Left cardiac atrium (tissue), 4 donors: ENCODE measurements around the gene SFRP5. TPM values are rescaled to one million over a fixed set of nuclear protein-coding genes. Genes with fewer than 3 reads are reported as not detected.

Source experiments
- ATAC-seq, 2 donors: fragments of 200-7000 bp; cut with Tn5 transposase; one replicate each; pipeline ENCODE4 v1.9.1; 2020; ENCODE audit warnings: mild to moderate bottlenecking in 2 of 2, moderate library complexity in 2 of 2
- DNase-seq: peaks from one replicate; pipeline ENCODE4 v3.0.0-alpha.2; 2020
- intact Hi-C, 2 donors: fragments of 100-400 bp; cut with DNase I; formaldehyde crosslinking; loops; one replicate each; pipeline versions ENCODE4 v1.14.1 to v1.15.1; 2022 to 2023
- total RNA-seq, 2 donors: library from RNA; stranded (reverse); fragmentation: NEBNext Ultra II Directional; extraction: Animal tissue kit (Norgen Biotek cat#: 25700); gene quantifications; one replicate each; pipeline ENCODE4 v1.2.1, GENCODE V29; 2021
- donor health status: DM: no; HTN: yes; CAD: no.
- donor health status: DM: no; HTN: yes; CAD: no; lungs with severe emphysema.
- donor health status: DM: yes; HTN: yes; CAD: no.
- donor health status: Dilated cardiomyopathy.

Gene SFRP5
- total RNA-seq, 2 donors from 2014 or later, result 38.9 to 83.6 TPM

DNA sequence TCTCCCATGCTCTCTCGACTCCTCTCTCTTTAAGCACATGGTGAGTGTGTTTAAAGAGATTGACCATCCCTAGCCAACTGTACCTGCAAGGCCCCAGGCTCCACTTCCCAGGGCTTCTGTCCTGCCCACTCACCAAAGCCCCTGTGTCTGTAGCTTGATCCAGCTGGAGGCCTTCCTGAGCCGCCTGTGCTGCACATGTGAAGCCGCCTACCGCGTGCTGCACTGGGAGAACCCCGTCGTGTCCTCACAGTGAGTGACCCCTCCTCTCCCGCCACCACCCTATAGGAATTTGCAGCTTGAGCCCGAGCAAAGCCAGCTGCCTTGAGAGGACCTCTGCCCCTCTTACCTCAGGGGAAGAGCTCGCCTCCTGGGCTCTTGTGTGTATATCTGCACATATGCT is 23.7 kb downstream of the SFRP5 start:
- intact Hi-C loops, result no loop called here
- ATAC-seq (no peak), DNase-seq (no peak)

GRCh38 chr10:97747573-97747972 is 24.2 kb downstream of the SFRP5 start:
- DNase-seq (no peak), ATAC-seq (no peak)
- intact Hi-C loops, result no loop called here

DNA sequence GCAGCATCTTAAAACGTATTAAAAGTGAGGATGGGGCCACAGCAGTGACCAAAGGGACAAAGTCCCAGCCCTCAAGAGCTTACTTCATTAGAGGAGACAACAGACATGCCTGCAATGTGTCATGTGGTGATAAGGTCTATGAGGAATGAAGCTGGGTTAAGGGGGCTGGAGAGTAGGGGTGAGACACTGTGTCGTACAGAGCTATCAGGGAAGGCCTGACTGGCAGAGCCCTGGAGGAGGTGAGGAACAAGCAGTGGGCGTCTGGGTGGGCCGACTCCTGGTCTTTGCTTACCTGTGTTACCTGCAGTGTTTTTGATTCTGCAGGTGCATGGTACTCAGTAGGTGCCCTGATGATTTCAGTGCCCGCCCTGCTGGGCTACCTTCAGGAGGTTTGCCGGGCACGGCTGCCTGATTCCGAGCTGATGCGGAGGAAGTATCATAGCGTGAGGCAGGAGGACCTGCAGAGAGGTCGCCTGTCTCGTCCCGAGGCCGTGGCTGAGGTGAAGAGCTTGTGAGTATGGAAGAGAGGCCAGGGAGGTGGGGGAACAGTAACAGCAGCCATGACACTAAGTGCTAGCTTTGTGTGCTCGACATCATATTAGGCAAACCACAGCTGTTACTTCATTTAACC is 27.3 kb downstream of the SFRP5 start:
- intact Hi-C loops, result no loop called here
- ATAC-seq, result peak; percentile 67 to 68

GRCh38 chr10:97743169-97743943 is 28.4 kb downstream of the SFRP5 start:
- intact Hi-C loops, result no loop called here
- ATAC-seq (peak; percentile 36 to 64), DNase-seq (no peak)

More for the DNA sequence above, 27.3 kb downstream of the SFRP5 start:
- no peak for DNase-seq

DNA sequence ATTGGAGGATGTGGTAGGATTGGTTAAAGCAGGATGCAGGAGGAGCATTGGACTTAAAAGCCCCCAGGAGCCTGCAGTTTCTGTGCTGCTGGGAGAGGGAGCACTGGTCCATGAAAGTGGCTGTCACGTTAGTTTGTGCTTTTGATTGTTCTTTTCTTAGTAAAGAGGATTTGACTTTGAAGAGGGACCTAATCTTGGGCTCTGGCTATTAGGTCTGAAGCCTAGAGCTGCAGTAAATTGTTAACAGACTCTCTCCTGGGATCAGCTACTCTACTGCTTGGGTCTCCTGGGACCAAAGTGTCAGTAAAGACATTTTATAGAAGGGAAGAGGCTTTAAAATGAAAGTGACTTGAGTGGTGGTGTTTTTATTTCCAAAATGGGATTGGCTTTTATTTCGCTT is 31.2 kb downstream of the SFRP5 start:
- intact Hi-C loops, result no loop called here
- ATAC-seq, result no peak

GRCh38 chr10:97738616-97739015 is 33.2 kb downstream of the SFRP5 start:
- no peak for DNase-seq
- no peak for ATAC-seq
- intact Hi-C loops, result loop anchor here in 1 of 2 donors (5.0 kb wide), 1 partner anchor 36 kb away; no protein-coding TSS in a partner anchor

More for the DNA sequence above, 31.2 kb downstream of the SFRP5 start:
- no peak for DNase-seq

DNA sequence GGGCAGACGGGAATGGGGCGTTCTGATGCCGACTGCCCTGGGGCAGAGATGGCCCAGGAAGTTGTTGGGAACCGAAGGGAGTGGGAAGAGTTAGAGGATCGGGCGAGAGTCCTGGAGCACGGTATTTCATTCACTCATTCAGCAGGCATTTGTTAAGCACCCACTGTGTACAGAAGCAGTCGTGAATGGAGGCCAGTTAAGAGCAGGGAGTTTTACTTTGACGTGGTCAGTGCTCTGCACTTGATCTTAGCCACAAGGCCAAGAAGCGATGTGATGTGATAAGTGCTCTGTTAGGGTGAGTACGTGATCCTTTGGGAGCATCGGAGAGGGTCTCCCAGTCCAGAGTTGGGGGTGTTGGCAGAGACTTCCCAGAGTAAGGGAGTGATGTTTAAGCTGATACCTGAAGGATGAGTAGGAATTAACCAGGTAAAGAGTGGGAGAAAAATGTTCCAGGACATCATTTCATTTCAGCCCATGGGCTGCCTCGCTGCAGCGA is 34.0 kb downstream of the SFRP5 start:
- DNase-seq (no peak), ATAC-seq (no peak)
- intact Hi-C loops, result loop anchor here in 1 of 2 donors (5.0 kb wide), 1 partner anchor 36 kb away; no protein-coding TSS in a partner anchor

DNA sequence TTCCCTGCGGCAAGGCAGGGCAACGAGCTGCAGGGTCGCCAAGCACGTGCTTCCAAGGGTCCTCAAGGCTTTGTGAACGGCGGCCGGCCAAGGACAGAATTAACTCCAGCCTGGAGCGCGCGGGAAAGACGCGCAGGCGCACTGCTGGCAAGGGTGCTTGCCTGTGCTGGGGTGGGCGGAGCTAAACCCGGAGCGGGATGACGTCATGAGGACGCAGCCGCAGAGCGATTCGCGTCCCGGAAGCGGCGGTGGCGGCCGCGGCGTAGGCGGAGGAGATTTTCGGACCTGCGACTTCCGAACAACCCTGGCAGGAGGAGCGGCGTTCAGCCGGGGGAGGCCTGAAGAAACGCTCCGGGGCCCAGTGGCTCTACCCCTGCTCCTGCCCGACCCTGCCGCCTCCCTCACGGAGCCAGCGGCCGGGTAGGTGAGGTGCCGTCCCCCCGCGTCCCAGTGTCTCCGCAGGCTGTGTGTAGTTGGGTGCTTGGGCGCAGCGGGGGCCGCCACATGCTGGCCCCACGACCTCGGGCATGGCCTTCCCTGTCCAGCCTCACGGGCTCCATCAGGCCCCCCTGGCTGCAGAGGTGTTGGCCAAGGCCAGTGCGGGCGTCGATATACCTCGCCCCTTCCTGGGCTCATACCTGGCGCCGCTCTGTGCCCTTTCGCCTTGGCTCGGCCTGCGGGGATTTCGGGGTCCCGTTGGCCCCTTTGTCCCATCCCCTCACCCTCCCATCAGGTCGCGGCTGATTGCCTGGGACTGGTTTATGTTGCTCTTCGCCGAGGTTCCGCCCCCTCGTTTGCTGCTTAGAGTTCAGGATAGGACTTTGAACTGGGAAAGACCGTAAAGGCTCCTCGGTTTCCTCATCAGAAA is 34.7 kb downstream of the SFRP5 start, which contains the start of gene ZFYVE27:
Gene ZFYVE27 (plus strand): TSS at position 227 of the 868 bp plus-strand sequence. CDS start 1,350 bp downstream, outside the sequence.
- intact Hi-C loops, result loop anchor here in 1 of 2 donors (5.0 kb wide), 1 partner anchor 35 kb away; no protein-coding TSS in a partner anchor
- ATAC-seq (peak; percentile 96 to 98), DNase-seq (peak; percentile 97)

GRCh38 chr10:97736403-97736901 is 35.3 kb downstream of the SFRP5 start:
- DNase-seq (no peak), ATAC-seq (peak; percentile 9 to 20)
- intact Hi-C loops, result loop anchor here in 1 of 2 donors (5.0 kb wide), 1 partner anchor 34 kb away; no protein-coding TSS in a partner anchor

DNA sequence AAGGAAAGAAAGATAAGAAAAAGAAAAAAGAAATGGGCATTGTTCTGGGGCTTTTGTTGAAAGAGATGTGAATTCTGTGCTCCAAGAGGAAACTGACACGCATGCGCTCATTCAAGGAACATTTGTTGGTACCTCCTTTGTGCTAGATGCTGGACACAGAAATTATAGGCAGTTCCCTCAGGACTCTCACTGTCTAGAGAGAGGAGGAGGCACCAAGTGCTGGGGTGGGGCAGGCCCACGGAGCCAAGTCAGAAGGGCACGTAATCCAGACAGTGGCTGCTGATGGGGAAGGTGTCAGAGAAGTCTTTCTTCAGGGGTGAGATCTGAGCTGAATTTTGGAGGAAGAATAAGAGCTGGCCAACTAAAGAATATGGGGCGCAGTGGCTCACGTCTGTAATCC is 37.8 kb downstream of the SFRP5 start:
- no peak for ATAC-seq
- no peak for DNase-seq
- intact Hi-C loops, result loop anchor here in 1 of 2 donors (5.0 kb wide), 1 partner anchor 37 kb away; no protein-coding TSS in a partner anchor

GRCh38 chr10:97733256-97733655 is 38.5 kb downstream of the SFRP5 start:
- ATAC-seq (no peak), DNase-seq (no peak)
- intact Hi-C loops, result loop anchor here (2.0 to 5.0 kb wide), 2 partner anchors 36 to 58 kb away; no protein-coding TSS in a partner anchor

- ATAC-seq (no peak), DNase-seq (no peak)
- intact Hi-C loops, result loop anchor here (1.0 to 5.0 kb wide), 3 partner anchors 35 to 57 kb away; no protein-coding TSS in a partner anchor
Observed at GRCh38 chr10:97732052-97732359, 39.8 kb downstream of the SFRP5 start.

- intact Hi-C loops, result loop anchor here (1.0 to 5.0 kb wide), 4 partner anchors 23 to 57 kb away; no protein-coding TSS in a partner anchor
- DNase-seq, result peak; percentile 66
- ATAC-seq, result peak; percentile 61 to 79
Observed at GRCh38 chr10:97731346-97732051, 40.3 kb downstream of the SFRP5 start.

GRCh38 chr10:97729014-97729413 is 42.8 kb downstream of the SFRP5 start:
- DNase-seq, result no peak
- ATAC-seq, result no peak
- intact Hi-C loops, result no loop called here

- DNase-seq (no peak), ATAC-seq (peak in 1 of 2 donors; percentile 63)
- intact Hi-C loops, result no loop called here
Observed at GRCh38 chr10:97726636-97727178, 45.1 kb downstream of the SFRP5 start.

GRCh38 chr10:97724341-97724941 is 47.4 kb downstream of the SFRP5 start:
- intact Hi-C loops, result no loop called here
- DNase-seq, result no peak
- peak in 1 of 2 donors; percentile 73 for ATAC-seq

GRCh38 chr10:97723001-97723400 is 48.8 kb downstream of the SFRP5 start:
- intact Hi-C loops, result no loop called here
- ATAC-seq, result no peak
- DNase-seq, result no peak
